GM12865 (cell line): ENCODE results near the gene P4HB.

Experiments used
- DNase-seq: peaks from one replicate; pipeline ENCODE4 v3.0.0; 2010; ENCODE audit warnings: low read depth
- H3K4me3 ChIP-seq: 2 replicates; pipeline ENCODE4 v1.5.1; 2011; ENCODE audit warnings: mild to moderate bottlenecking, low read depth, low read length, control low read depth
- CTCF ChIP-seq: IDR thresholded peaks from 2 replicates; pipeline ENCODE4 v1.5.1; 2011; ENCODE audit warnings: low read length, control low read depth, low read depth, inconsistent platforms; ENCODE audit not compliant: insufficient read depth; ENCODE audit errors: missing control alignments

P4HB gene

GRCh38 chr17:81859906-81860755 lies at the start of gene P4HB:
TSS of gene P4HB (minus strand) at chr17:81860535. CDS start at chr17:81860471, 64 bp downstream.
- H3K4me3 ChIP-seq = peak within 1 kb of the TSS; percentile 99
- DNase-seq = peak; percentile 35
- TF ChIP-seq CTCF = no peak

GRCh38 chr17:81909231-81909630 lies 48.9 kb upstream of the P4HB start:
- no peak for TF ChIP-seq CTCF
- DNase-seq = no peak
- no peak overlapping the region for H3K4me3 ChIP-seq

GRCh38 chr17:81908793-81909192 lies 48.5 kb upstream of the P4HB start:
- no peak overlapping the region for H3K4me3 ChIP-seq
- no peak for DNase-seq
- TF ChIP-seq CTCF = no peak

- no peak overlapping the region for H3K4me3 ChIP-seq
- DNase-seq = no peak
- no peak for TF ChIP-seq CTCF
Observed at GRCh38 chr17:81907219-81908145, 47.1 kb upstream of the P4HB start.

GRCh38 chr17:81906476-81907218 lies 46.3 kb upstream of the P4HB start:
- TF ChIP-seq CTCF = no peak
- DNase-seq = no peak
- H3K4me3 ChIP-seq = no peak overlapping the region

GRCh38 chr17:81905993-81906392 lies 45.7 kb upstream of the P4HB start:
- no peak overlapping the region for H3K4me3 ChIP-seq
- no peak for DNase-seq
- no peak for TF ChIP-seq CTCF
